CD4-positive, alpha-beta T cell treated with Interleukin-15 for 4 hours (primary cell): ENCODE measurements around the gene NECTIN2.
"Not testable (repeated sequence)": the region's sequence is repeated elsewhere in the genome, so short reads cannot be mapped to it uniquely, and the experiment has no call there.

Experiments used
- DNase-seq: peaks from one replicate; pipeline ENCODE4 v3.0.0-alpha.2; 2020; ENCODE audit warnings: low spot score

The NECTIN2 gene

GRCh38 chr19:44908836-44909261 lies 62.8 kb downstream of the NECTIN2 start:
- no peak for DNase-seq

GRCh38 chr19:44909775-44910174 lies 63.7 kb downstream of the NECTIN2 start:
- no peak for DNase-seq

GRCh38 chr19:44911896-44912295 lies 65.8 kb downstream of the NECTIN2 start:
- DNase-seq, result not testable (repeated sequence)

GRCh38 chr19:44912854-44913253 lies 66.8 kb downstream of the NECTIN2 start:
- DNase-seq, result no peak

- DNase-seq, result not testable (repeated sequence)
Measured at GRCh38 chr19:44913512-44914432, 67.7 kb downstream of the NECTIN2 start.

- DNase-seq, result peak; percentile 73
Measured at GRCh38 chr19:44914433-44915206, 68.5 kb downstream of the NECTIN2 start, which contains the start of gene APOC1. Gene APOC1, plus strand, starts transcription at chr19:44914608. Its CDS starts 284 bp downstream, at chr19:44914892.

DNA sequence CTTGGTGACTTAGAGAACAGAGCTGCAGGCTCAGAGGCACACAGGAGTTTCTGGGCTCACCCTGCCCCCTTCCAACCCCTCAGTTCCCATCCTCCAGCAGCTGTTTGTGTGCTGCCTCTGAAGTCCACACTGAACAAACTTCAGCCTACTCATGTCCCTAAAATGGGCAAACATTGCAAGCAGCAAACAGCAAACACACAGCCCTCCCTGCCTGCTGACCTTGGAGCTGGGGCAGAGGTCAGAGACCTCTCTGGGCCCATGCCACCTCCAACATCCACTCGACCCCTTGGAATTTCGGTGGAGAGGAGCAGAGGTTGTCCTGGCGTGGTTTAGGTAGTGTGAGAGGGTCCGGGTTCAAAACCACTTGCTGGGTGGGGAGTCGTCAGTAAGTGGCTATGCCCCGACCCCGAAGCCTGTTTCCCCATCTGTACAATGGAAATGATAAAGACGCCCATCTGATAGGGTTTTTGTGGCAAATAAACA lies 78.2 kb downstream of the NECTIN2 start:
- no peak for DNase-seq

DNA sequence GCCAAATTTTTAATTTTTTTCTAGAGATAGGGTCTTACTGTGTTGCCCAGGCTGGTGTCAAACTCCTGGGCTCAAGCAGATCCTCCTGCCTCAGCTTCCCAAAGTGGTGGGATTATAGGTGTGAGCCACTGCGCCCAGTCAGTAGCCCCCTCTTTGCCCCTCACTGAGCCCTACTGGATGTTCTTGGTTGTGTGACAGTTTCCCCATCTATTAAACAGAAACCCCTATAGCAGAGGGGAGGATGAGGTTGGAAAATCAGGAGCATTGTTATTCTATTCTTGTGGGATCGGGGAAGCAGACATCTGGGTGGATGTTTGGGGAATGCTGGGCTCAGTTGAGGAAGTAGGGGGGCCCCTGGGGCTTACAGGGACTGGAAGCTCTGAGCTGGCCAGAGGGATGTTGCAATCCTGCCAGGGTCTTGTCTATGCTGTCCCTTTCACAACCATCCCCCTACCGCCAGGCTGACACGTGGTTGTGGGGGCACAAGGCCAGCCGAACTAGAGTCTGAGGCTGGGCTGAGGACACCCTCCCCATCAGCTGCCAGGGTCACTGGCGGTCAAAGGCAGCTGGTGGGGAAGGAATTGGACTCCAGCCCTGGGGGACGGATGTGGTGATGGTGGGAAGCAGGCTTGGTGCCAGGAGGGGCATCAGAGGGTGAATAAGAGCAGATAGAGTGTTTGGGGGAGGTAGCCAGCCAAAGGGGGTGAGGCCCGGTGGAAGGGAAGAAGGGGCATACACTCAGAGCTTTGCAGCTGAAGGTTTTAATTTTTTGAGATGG lies 79.2 kb downstream of the NECTIN2 start:
- no peak for DNase-seq

GRCh38 chr19:44926245-44927077 lies 80.4 kb downstream of the NECTIN2 start:
- DNase-seq, result not testable (repeated sequence)

- no peak for DNase-seq
Measured at GRCh38 chr19:44927746-44928145, 81.6 kb downstream of the NECTIN2 start.

- DNase-seq, result no peak
Measured at GRCh38 chr19:44930088-44930487, 84.0 kb downstream of the NECTIN2 start.

- no peak for DNase-seq
Measured at GRCh38 chr19:44931541-44931940, 85.4 kb downstream of the NECTIN2 start.
